SK-N-SH treated with all-trans-retinoic acid at 6 μM for 48 hours (cell line): Measurements from ENCODE around the gene AMPH.

Source experiments
- ATAC-seq: fragments of 200-7000 bp; cut with Tn5 transposase; 3 replicates; pipeline ENCODE4 v1.9.1; 2020; ENCODE audit warnings: mild to moderate bottlenecking, moderate library complexity
- ARNTL ChIP-seq: fragments of 450-650 bp; formaldehyde crosslinking; IDR thresholded peaks from 2 replicates; pipeline ENCODE4 v1.5.0; 2020; ENCODE audit warnings: low read depth, mild to moderate bottlenecking, moderate library complexity, borderline replicate concordance
- BACH2 ChIP-seq: fragments of 250-450 bp; sonication (Bioruptor Pico); IDR thresholded peaks from 2 replicates; pipeline ENCODE4 v1.9.0; 2021; ENCODE audit warnings: mild to moderate bottlenecking, borderline replicate concordance
- CREB5 ChIP-seq: fragments of 250-450 bp; sonication (Bioruptor Pico); IDR thresholded peaks from 2 replicates; pipeline ENCODE4 v1.5.1; 2020; ENCODE audit warnings: low read depth, mild to moderate bottlenecking, moderate library complexity
- CSDC2 ChIP-seq: fragments of 250-450 bp; sonication (Bioruptor Pico); IDR thresholded peaks from 2 replicates; pipeline ENCODE4 v1.5.0; 2020; ENCODE audit warnings: mild to moderate bottlenecking, moderate library complexity
- CSRNP3 ChIP-seq: fragments of 250-450 bp; sonication (Bioruptor Pico); IDR thresholded peaks from 2 replicates; pipeline ENCODE4 v1.5.1; 2021; ENCODE audit warnings: mild to moderate bottlenecking, moderate library complexity
- ESRRG ChIP-seq: fragments of 250-450 bp; sonication (Bioruptor Pico); IDR thresholded peaks from 2 replicates; pipeline ENCODE4 v1.6.1; 2021; ENCODE audit warnings: mild to moderate bottlenecking
- OSR1 ChIP-seq: fragments of 250-450 bp; sonication (Bioruptor Pico); IDR thresholded peaks from 2 replicates; pipeline ENCODE4 v1.8.0; 2022; ENCODE audit warnings: moderate library complexity, mild to moderate bottlenecking, inconsistent platforms
- PATZ1 ChIP-seq: fragments of 250-450 bp; sonication (Bioruptor Pico); IDR thresholded peaks from 2 replicates; pipeline ENCODE4 v1.8.0; 2020; ENCODE audit warnings: mild to moderate bottlenecking, moderate library complexity, borderline replicate concordance
- POU6F1 ChIP-seq: fragments of 250-450 bp; sonication (Bioruptor Pico); IDR thresholded peaks from 2 replicates; pipeline ENCODE4 v1.8.0; 2021; ENCODE audit warnings: low read depth, mild to moderate bottlenecking, moderate library complexity, borderline replicate concordance
- RARB ChIP-seq: fragments of 250-450 bp; sonication (Bioruptor Pico); IDR thresholded peaks from 2 replicates; pipeline ENCODE4 v1.8.0; 2021; ENCODE audit warnings: mild to moderate bottlenecking, moderate library complexity
- SNAI2 ChIP-seq: fragments of 250-450 bp; sonication (Bioruptor Pico); IDR thresholded peaks from 2 replicates; pipeline ENCODE4 v1.5.0; 2020; ENCODE audit warnings: mild to moderate bottlenecking, moderate library complexity
- TCF4 ChIP-seq: fragments of 250-450 bp; sonication (Bioruptor Pico); IDR thresholded peaks from 2 replicates; pipeline ENCODE4 v1.8.0; 2021; ENCODE audit warnings: mild to moderate bottlenecking, moderate library complexity, borderline replicate concordance
- TOX ChIP-seq: fragments of 250-450 bp; sonication (Bioruptor Pico); IDR thresholded peaks from 2 replicates; pipeline ENCODE4 v1.8.0; 2021; ENCODE audit warnings: mild to moderate bottlenecking, moderate library complexity, borderline replicate concordance
- TSHZ2 ChIP-seq: fragments of 250-450 bp; sonication (Bioruptor Pico); IDR thresholded peaks from 2 replicates; pipeline ENCODE4 v1.5.0; 2020; ENCODE audit warnings: mild to moderate bottlenecking, moderate library complexity
- ZFP3 ChIP-seq: fragments of 250-450 bp; sonication (Bioruptor Pico); IDR thresholded peaks from 2 replicates; pipeline ENCODE4 v1.5.0; 2020; ENCODE audit warnings: mild to moderate bottlenecking, moderate library complexity
- ZNF565 ChIP-seq: fragments of 450-650 bp; formaldehyde crosslinking; conservative IDR thresholded peaks from 2 replicates; pipeline ENCODE4 v1.5.0; 2020; ENCODE audit warnings: low read depth, mild to moderate bottlenecking, moderate library complexity
- ZNF70 ChIP-seq: fragments of 450-650 bp; formaldehyde crosslinking; IDR thresholded peaks from 2 replicates; pipeline ENCODE4 v1.5.0; 2020; ENCODE audit warnings: mild to moderate bottlenecking, moderate library complexity
- ZNF8 ChIP-seq: fragments of 450-650 bp; formaldehyde crosslinking; IDR thresholded peaks from 2 replicates; pipeline ENCODE4 v1.5.0; 2020; ENCODE audit warnings: mild to moderate bottlenecking, moderate library complexity

Gene AMPH

GRCh38 chr7:38673795-38674194 lies 42.6 kb upstream of the AMPH start:
- no peak for ATAC-seq
- no peak for TF ChIP-seq CSDC2 (CRISPR knock-in tag)
- no peak for TF ChIP-seq SNAI2
- no peak for TF ChIP-seq POU6F1
- TF ChIP-seq BACH2 (CRISPR knock-in tag), result no peak
- no peak for TF ChIP-seq ZFP3 (CRISPR knock-in tag)
- TF ChIP-seq ZNF70 (CRISPR knock-in tag), result no peak
- no peak for TF ChIP-seq RARB (CRISPR knock-in tag)
- no peak for TF ChIP-seq TSHZ2 (CRISPR knock-in tag)
- TF ChIP-seq ZNF8, result no peak
- no peak for TF ChIP-seq TCF4 (CRISPR knock-in tag)
- TF ChIP-seq CSRNP3 (CRISPR knock-in tag), result no peak
- no peak for TF ChIP-seq ARNTL (CRISPR knock-in tag)
- TF ChIP-seq TOX (CRISPR knock-in tag), result no peak
- TF ChIP-seq ZNF565 (CRISPR knock-in tag), result no peak

- TF ChIP-seq OSR1 (CRISPR knock-in tag), result no peak
- ATAC-seq, result no peak
Measured at GRCh38 chr7:38671911-38672905, 41.0 kb upstream of the AMPH start.

- ATAC-seq, result no peak
- TF ChIP-seq TOX (CRISPR knock-in tag), result no peak
- no peak for TF ChIP-seq TCF4 (CRISPR knock-in tag)
- TF ChIP-seq BACH2 (CRISPR knock-in tag), result no peak
- no peak for TF ChIP-seq ZNF70 (CRISPR knock-in tag)
- no peak for TF ChIP-seq CSDC2 (CRISPR knock-in tag)
- TF ChIP-seq TSHZ2 (CRISPR knock-in tag), result no peak
- TF ChIP-seq CREB5 (CRISPR knock-in tag), result no peak
- no peak for TF ChIP-seq ZFP3 (CRISPR knock-in tag)
- no peak for TF ChIP-seq PATZ1 (CRISPR knock-in tag)
- TF ChIP-seq ZNF8, result no peak
- TF ChIP-seq ESRRG (CRISPR knock-in tag), result no peak
Measured at GRCh38 chr7:38669965-38670520, 38.9 kb upstream of the AMPH start.
